HCT116 (cell line): Measurements from ENCODE around the gene RPH3AL. TPM values are rescaled to one million over a fixed set of nuclear protein-coding genes. Genes with fewer than 3 reads are reported as not detected.
"Not testable (repeated sequence)": the region's sequence is repeated elsewhere in the genome, so short reads cannot be mapped to it uniquely, and the experiment has no call there.

Experiments used
- ATAC-seq: fragments of 200-7000 bp; cut with Tn5 transposase; 2 replicates; pipeline ENCODE4 v1.9.1; 2020; ENCODE audit warnings: mild to moderate bottlenecking, moderate library complexity
- BruUV-seq: library from RNA; stranded (reverse); fragments of 400-500 nt; replicated peaks from 2 replicates; lab custom pipeline; 2021; lab: Mats Ljungman, UMichigan
- CTCF ChIA-PET: fragments of 300-600 bp; sonication (Branson Sonifier 250); formaldehyde crosslinking; loops from one replicate; lab custom pipeline; 2021; ENCODE audit warnings: antibody characterized with exemption; lab: Charles Lee
- POLR2A ChIA-PET: fragments of 300-600, 350-600 bp; sonication (Branson Sonifier 250); formaldehyde crosslinking; loops from one replicate; lab custom pipeline; 2021; ENCODE audit warnings: antibody characterized with exemption; lab: Charles Lee
- RAD21 ChIA-PET, 2 experiments: fragments of 300-600 bp; sonication (Branson Sonifier 250); formaldehyde crosslinking; loops; one replicate each; lab custom pipeline; 2023; ENCODE audit warnings: low total read pairs in 2 of 2; ENCODE audit not compliant: uncharacterized antibody in 2 of 2, unreplicated experiment in 2 of 2, low non-redundant PET in 1 of 2; lab: Charles Lee
- DNase-seq: peaks from one replicate; pipeline ENCODE4 v3.0.0-alpha.2; 2010; ENCODE audit warnings: low read depth, low spot score
- H2AFZ ChIP-seq: fragments of 200-600 bp; shearing (Covaris generic), sonication (generic); 2 replicates; pipeline ENCODE4 v1.6.1; 2017; ENCODE audit warnings: low read depth, mixed run types, mixed read lengths, antibody characterized with exemption, low read length; ENCODE audit not compliant: poor library complexity, severe bottlenecking
- H3K27ac ChIP-seq: 2 replicates; pipeline ENCODE4 v1.5.1; 2012; ENCODE audit warnings: low read depth, low read length
- H3K27me3 ChIP-seq: fragments of 200-600 bp; sonication (generic); 2 replicates; pipeline ENCODE4 v1.6.1; 2016; ENCODE audit warnings: mixed run types, low read length, mixed read lengths; ENCODE audit not compliant: insufficient read depth
- H3K36me3 ChIP-seq, 2 experiments: fragments of 200-500 bp in 1 of 2; fragments of 200-600 bp in 1 of 2; sonication (Bioruptor generic) in 1 of 2; sonication (generic) in 1 of 2; 2 replicates each; pipeline versions ENCODE4 v1.5.1 to v1.6.1; 2014 to 2016; ENCODE audit warnings: low read length in 2 of 2, inconsistent platforms in 1 of 2, mixed read lengths in 1 of 2, mixed run types in 1 of 2; ENCODE audit not compliant: insufficient read depth in 2 of 2, control insufficient read depth in 1 of 2
- H3K4me1 ChIP-seq, 2 experiments: fragments of 200-600 bp in 1 of 2; sonication (generic) in 1 of 2; 2 replicates each; pipeline versions ENCODE4 v1.5.1 to v1.6.1; 2012 to 2017; ENCODE audit warnings: low read length in 2 of 2, inconsistent platforms in 1 of 2, mild to moderate bottlenecking in 1 of 2, mixed read lengths in 1 of 2, mixed run types in 1 of 2, moderate library complexity in 1 of 2; ENCODE audit not compliant: insufficient read depth in 2 of 2, control insufficient read depth in 1 of 2
- H3K4me2 ChIP-seq: fragments of 200-600 bp; sonication (generic); 2 replicates; pipeline ENCODE4 v1.6.1; 2017; ENCODE audit warnings: mixed run types, low read length, mixed read lengths
- H3K4me3 ChIP-seq, 2 experiments: fragments of 200-600 bp in 1 of 2; sonication (generic) in 1 of 2; replicated peaks in 1 of 2; 2 replicates each; pipeline ENCODE4 v1.5.1; 2011 to 2016; ENCODE audit warnings: low read length in 2 of 2, control low read depth in 1 of 2, low read depth in 1 of 2, mild to moderate bottlenecking in 1 of 2, mixed read lengths in 1 of 2, mixed run types in 1 of 2
- H3K79me2 ChIP-seq: fragments of 200-600 bp; sonication (generic); 2 replicates; pipeline ENCODE4 v1.6.1; 2017; ENCODE audit warnings: mild to moderate bottlenecking, mixed run types, low read length, moderate library complexity, mixed read lengths; ENCODE audit not compliant: insufficient read depth
- H3K9ac ChIP-seq: fragments of 200-600 bp; sonication (generic); 2 replicates; pipeline ENCODE4 v1.6.1; 2016; ENCODE audit warnings: low read length, mixed read lengths
- H3K9me2 ChIP-seq: fragments of 200-600 bp; sonication (generic), shearing (Covaris generic); 2 replicates; pipeline ENCODE4 v1.6.1; 2017; ENCODE audit warnings: mixed run types, mild to moderate bottlenecking, moderate library complexity; ENCODE audit not compliant: insufficient read depth
- H3K9me3 ChIP-seq, 2 experiments: fragments of 200-500 bp in 1 of 2; fragments of 200-600 bp in 1 of 2; sonication (Bioruptor generic) in 1 of 2; sonication (generic) in 1 of 2; 2 replicates each; pipeline ENCODE4 v1.6.1; 2014 to 2017; ENCODE audit warnings: low read length in 2 of 2, mixed read lengths in 2 of 2, inconsistent platforms in 1 of 2, low read depth in 1 of 2, mild to moderate bottlenecking in 1 of 2, mixed run types in 1 of 2, moderate library complexity in 1 of 2; ENCODE audit not compliant: control insufficient read depth in 1 of 2, insufficient read depth in 1 of 2
- H4K20me1 ChIP-seq: fragments of 200-600 bp; sonication (generic), shearing (Covaris generic); 2 replicates; pipeline ENCODE4 v1.6.1; 2017; ENCODE audit warnings: mixed run types, mild to moderate bottlenecking, moderate library complexity; ENCODE audit not compliant: insufficient read depth
- ELF1 ChIP-seq: IDR thresholded peaks from 2 replicates; pipeline ENCODE4 v1.6.1; 2012; ENCODE audit warnings: low read depth, borderline replicate concordance
- EZH2phosphoT487 ChIP-seq: fragments of 200-600 bp; IDR thresholded peaks from 2 replicates; pipeline ENCODE4 v1.6.1; 2018; ENCODE audit warnings: antibody characterized with exemption, borderline replicate concordance
- FOSL1 ChIP-seq: IDR thresholded peaks from 2 replicates; pipeline ENCODE4 v1.6.1; 2012; ENCODE audit warnings: low read depth
- POLR2A ChIP-seq: IDR thresholded peaks from 2 replicates; pipeline ENCODE4 v1.7.0; 2011; ENCODE audit warnings: borderline replicate concordance; ENCODE audit not compliant: insufficient read depth, insufficient read length; ENCODE audit errors: extremely low read depth
- TCF7L2 ChIP-seq: IDR thresholded peaks from 2 replicates; pipeline ENCODE4 v1.7.0; 2011; ENCODE audit warnings: borderline replicate concordance, inconsistent platforms; ENCODE audit not compliant: insufficient read depth, insufficient read length; ENCODE audit errors: extremely low read depth
- YY1 ChIP-seq: IDR thresholded peaks from 2 replicates; pipeline ENCODE4 v1.6.1; 2011; ENCODE audit warnings: low read length, low read depth, moderate library complexity, mild to moderate bottlenecking; ENCODE audit not compliant: insufficient replicate concordance; ENCODE audit errors: extremely low read depth
- ZNF274 ChIP-seq: fragments of 200-500 bp; sonication (Bioruptor generic); IDR thresholded peaks from 2 replicates; pipeline ENCODE4 v1.6.1; 2014; ENCODE audit warnings: mild to moderate bottlenecking, low read depth, low read length, inconsistent platforms
- intact Hi-C: fragments of 100-400 bp; cut with micrococcal nuclease; formaldehyde crosslinking; loops from 2 replicates; pipeline ENCODE4 v1.10.0; 2022
- total RNA-seq: library from RNA; stranded (reverse); gene quantifications from one replicate; pipeline ENCODE4 v1.2.1, GENCODE V29; 2021; ENCODE audit not compliant: unreplicated experiment
- TF ChIP-seq, protein P1 (sequence below): IDR thresholded peaks from 2 replicates; pipeline ENCODE4 v1.6.1; 2012; ENCODE audit warnings: low read depth
- TF ChIP-seq, protein P2 (sequence below): IDR thresholded peaks from 2 replicates; pipeline ENCODE4 v1.6.1; 2012
- TF ChIP-seq, protein P3 (sequence below): IDR thresholded peaks from 2 replicates; pipeline ENCODE4 v1.6.1; 2011; ENCODE audit warnings: mild to moderate bottlenecking, low read length, moderate library complexity; ENCODE audit not compliant: insufficient replicate concordance; ENCODE audit errors: extremely low read depth
- TF ChIP-seq, protein P4 (sequence below): IDR thresholded peaks from 2 replicates; pipeline ENCODE4 v1.6.1; 2012

The RPH3AL gene
- total RNA-seq, 1 experiment from 2014 or later, result 17.0 TPM

DNA sequence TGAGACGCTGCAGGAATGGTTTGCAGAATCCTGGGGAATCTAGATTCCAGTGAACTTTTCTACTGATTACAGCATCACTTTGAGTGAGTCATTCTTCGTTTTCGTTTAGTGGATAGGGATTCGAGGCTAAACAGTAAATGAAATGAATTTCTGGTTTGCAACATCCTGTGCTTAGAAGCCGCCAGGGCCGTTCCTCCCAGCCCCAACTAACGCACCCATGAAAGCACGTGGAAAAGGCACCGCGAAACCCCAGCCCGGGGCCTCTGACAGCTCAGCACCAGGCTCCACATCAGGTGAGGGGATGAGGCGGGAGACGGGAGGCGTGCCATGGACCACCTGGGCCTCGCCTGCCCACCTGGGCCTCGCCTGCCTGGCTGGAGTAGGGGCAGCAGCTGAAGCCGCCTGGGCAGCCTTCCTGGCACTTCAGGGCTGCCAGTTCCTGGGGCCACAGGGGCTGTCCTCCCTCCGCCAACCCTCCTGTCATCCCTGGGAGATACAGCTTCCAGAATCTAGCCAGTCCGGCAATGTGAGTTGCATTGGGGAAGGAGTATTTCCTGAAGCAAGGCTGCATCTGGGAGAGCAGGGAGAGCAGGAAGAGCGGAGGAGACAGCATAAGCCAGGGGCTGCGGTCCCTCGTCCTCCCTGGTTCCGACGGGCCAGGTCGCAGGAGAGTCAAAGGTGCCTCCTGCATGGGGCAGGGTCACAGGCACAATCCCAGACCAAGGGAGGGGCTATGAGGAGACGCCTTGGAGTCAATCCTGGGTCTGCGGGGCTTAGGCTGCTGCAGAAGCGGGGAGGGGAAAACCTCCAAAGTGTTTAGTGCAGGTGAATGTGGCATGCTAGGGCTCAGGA is 78.4 kb downstream of the RPH3AL start:
- H3K9ac ChIP-seq, result no peak overlapping the region
- DNase-seq, result no peak
- RAD21 ChIA-PET, result no interaction called here
- no peak overlapping the region for H3K27ac ChIP-seq
- no peaks in the 10 kb centered on the region for H3K36me3 ChIP-seq
- no peaks in the 10 kb centered on the region for H3K27me3 ChIP-seq
- TF ChIP-seq FOSL1, result no peak
- no peak for TF ChIP-seq ELF1
- no peak for TF ChIP-seq TCF7L2
- TF ChIP-seq ZNF274, result no peak
- TF ChIP-seq, protein P1, sequence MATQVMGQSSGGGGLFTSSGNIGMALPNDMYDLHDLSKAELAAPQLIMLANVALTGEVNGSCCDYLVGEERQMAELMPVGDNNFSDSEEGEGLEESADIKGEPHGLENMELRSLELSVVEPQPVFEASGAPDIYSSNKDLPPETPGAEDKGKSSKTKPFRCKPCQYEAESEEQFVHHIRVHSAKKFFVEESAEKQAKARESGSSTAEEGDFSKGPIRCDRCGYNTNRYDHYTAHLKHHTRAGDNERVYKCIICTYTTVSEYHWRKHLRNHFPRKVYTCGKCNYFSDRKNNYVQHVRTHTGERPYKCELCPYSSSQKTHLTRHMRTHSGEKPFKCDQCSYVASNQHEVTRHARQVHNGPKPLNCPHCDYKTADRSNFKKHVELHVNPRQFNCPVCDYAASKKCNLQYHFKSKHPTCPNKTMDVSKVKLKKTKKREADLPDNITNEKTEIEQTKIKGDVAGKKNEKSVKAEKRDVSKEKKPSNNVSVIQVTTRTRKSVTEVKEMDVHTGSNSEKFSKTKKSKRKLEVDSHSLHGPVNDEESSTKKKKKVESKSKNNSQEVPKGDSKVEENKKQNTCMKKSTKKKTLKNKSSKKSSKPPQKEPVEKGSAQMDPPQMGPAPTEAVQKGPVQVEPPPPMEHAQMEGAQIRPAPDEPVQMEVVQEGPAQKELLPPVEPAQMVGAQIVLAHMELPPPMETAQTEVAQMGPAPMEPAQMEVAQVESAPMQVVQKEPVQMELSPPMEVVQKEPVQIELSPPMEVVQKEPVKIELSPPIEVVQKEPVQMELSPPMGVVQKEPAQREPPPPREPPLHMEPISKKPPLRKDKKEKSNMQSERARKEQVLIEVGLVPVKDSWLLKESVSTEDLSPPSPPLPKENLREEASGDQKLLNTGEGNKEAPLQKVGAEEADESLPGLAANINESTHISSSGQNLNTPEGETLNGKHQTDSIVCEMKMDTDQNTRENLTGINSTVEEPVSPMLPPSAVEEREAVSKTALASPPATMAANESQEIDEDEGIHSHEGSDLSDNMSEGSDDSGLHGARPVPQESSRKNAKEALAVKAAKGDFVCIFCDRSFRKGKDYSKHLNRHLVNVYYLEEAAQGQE, result no peak
- TF ChIP-seq, protein P2, sequence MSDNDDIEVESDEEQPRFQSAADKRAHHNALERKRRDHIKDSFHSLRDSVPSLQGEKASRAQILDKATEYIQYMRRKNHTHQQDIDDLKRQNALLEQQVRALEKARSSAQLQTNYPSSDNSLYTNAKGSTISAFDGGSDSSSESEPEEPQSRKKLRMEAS, result no peak
- TF ChIP-seq, protein P3, sequence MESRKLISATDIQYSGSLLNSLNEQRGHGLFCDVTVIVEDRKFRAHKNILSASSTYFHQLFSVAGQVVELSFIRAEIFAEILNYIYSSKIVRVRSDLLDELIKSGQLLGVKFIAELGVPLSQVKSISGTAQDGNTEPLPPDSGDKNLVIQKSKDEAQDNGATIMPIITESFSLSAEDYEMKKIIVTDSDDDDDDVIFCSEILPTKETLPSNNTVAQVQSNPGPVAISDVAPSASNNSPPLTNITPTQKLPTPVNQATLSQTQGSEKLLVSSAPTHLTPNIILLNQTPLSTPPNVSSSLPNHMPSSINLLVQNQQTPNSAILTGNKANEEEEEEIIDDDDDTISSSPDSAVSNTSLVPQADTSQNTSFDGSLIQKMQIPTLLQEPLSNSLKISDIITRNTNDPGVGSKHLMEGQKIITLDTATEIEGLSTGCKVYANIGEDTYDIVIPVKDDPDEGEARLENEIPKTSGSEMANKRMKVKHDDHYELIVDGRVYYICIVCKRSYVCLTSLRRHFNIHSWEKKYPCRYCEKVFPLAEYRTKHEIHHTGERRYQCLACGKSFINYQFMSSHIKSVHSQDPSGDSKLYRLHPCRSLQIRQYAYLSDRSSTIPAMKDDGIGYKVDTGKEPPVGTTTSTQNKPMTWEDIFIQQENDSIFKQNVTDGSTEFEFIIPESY, result no peak
- TF ChIP-seq YY1, result no peak
- no peak for TF ChIP-seq EZH2phosphoT487
- no peak for TF ChIP-seq POLR2A
- TF ChIP-seq, protein P4, sequence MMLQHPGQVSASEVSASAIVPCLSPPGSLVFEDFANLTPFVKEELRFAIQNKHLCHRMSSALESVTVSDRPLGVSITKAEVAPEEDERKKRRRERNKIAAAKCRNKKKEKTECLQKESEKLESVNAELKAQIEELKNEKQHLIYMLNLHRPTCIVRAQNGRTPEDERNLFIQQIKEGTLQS, result no peak
- no peaks in the 10 kb centered on the region for H3K9me2 ChIP-seq
- no TSS peak for BruUV-seq
- no peaks in the 10 kb centered on the region for H4K20me1 ChIP-seq
- no peak for ATAC-seq
- H3K4me2 ChIP-seq, result no peak overlapping the region
- H3K9me3 ChIP-seq, result no peaks in the 10 kb centered on the region
- H2AFZ ChIP-seq, result no peak overlapping the region
- H3K79me2 ChIP-seq, result no peaks in the 10 kb centered on the region
- POLR2A ChIA-PET, result no interaction called here
- H3K4me1 ChIP-seq, result no peaks in the 10 kb centered on the region
- no peak overlapping the region for H3K4me3 ChIP-seq
- intact Hi-C loops, result no loop called here
- CTCF ChIA-PET, result no interaction called here

DNA sequence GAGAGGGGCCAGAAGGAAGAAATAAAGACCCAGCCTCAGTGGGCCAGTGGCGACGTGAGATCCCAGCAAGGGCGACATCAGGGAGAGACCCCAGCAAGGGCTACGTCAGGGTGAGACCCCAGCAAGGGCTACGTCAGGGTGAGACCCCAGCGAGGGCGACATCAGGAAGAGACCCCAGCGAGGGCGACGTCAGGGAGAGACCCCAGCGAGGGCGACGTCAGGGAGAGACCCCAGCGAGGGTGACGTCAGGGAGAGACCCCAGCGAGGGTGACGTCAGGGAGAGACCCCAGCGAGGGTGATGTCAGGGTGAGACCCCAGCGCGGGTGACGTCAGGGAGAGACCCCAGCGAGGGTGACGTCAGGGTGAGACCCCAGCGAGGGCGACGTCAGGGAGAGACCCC is 79.8 kb downstream of the RPH3AL start:
- H3K36me3 ChIP-seq, BruUV-seq, DNase-seq, H3K4me3 ChIP-seq, H3K79me2 ChIP-seq, CTCF ChIA-PET, H4K20me1 ChIP-seq, POLR2A ChIA-PET, intact Hi-C loops, RAD21 ChIA-PET, H3K9me2 ChIP-seq, H3K4me2 ChIP-seq, H3K9ac ChIP-seq, H2AFZ ChIP-seq, H3K27me3 ChIP-seq, ATAC-seq, H3K9me3 ChIP-seq, H3K4me1 ChIP-seq, H3K27ac ChIP-seq: not testable (repeated sequence)
